Measurements from ENCODE around the gene BCAS1.

The BCAS1 gene

DNA sequence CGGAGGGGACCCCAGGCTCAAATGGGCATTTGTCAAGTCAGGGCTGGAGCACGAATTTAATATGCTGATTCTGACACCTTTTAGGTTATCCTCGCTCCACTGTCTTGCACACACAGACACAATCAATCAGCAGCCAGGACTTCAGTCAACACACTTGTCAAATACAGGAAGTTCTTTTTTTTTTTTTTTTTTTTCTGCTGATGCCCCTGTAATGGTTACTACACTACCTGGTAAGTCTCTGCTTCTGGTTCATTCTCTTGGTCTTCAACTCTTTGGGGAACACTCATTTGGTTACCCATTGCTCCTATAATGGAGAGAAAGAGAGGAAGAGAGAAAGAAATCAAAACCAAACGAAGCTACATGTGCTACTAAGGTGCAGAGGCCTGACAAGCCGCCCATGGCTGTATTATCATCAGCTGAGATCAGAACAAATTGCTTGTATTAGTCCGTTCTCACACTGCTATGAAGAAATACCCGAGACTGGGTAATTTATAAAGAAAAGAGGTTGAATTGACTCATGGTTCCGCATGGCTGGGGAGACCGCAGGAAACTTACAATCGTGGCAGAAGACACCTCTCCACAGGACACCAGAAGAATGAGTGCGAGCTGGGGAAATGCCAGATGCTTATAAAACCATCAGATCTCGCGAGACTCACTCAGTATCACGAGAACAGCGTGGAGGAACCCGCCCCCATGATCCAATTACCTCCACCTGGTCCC, 11.8 kb downstream of the BCAS1 start:
- TF ChIP-seq RARB (CRISPR knock-in tag; IDR thresholded peaks at IDR 0.05) (no peak), ARNTL (CRISPR knock-in tag; IDR thresholded peaks at IDR 0.05; ENCODE audit: borderline replicate concordance, low read depth) (no peak), ZNF70 (CRISPR knock-in tag; IDR thresholded peaks at IDR 0.05) (no peak)
- no peak for ATAC-seq

DNA sequence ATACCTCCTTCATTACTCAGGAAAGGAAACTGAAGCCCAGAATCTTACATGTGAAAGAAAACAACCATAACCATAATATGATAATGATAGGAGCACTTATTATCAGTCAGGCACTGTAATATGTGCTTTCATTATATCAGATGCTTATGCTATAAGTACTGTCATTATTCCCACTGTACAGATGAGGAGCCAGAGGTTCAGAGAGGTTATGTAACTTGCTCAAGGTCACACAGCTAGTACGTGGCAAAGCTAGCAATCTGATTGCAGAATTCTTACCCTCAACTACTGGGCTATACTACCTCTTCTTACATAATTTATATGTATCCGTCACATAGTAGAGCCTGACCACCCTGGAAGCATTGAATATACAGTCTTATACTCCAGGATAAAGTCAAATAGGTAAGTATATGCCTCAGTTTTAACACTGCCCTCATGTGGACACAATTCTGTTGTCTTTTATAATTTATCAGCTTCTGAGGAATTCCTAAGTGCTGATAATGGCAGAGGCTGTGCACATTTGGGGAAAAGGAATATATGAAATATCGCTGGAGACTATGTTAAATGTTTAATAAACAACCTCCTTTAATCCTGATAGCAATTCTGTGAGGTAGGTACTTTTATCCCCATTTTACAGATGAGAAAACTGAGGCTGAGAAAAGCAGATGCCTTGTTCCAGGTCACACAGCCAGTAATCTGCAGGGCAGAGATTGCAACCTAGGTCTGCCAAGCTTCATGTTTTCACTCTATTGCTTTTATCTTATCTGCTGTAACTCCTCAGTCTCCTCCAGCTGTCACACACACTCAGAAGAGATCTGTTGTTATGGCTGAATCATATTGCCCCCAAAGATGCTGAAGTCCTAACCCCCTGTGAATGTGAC, 13.4 kb downstream of the BCAS1 start:
- no peak for ATAC-seq
- TF ChIP-seq, protein P1, sequence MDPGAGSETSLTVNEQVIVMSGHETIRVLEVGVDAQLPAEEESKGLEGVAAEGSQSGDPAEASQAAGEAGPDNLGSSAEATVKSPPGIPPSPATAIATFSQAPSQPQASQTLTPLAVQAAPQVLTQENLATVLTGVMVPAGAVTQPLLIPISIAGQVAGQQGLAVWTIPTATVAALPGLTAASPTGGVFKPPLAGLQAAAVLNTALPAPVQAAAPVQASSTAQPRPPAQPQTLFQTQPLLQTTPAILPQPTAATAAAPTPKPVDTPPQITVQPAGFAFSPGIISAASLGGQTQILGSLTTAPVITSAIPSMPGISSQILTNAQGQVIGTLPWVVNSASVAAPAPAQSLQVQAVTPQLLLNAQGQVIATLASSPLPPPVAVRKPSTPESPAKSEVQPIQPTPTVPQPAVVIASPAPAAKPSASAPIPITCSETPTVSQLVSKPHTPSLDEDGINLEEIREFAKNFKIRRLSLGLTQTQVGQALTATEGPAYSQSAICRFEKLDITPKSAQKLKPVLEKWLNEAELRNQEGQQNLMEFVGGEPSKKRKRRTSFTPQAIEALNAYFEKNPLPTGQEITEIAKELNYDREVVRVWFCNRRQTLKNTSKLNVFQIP (CRISPR knock-in tag; IDR thresholded peaks at IDR 0.05; ENCODE audit: borderline replicate concordance, low read depth) = no peak
- TF ChIP-seq TCF4 (CRISPR knock-in tag; IDR thresholded peaks at IDR 0.05; ENCODE audit: borderline replicate concordance) (no peak), GLIS3 (CRISPR knock-in tag; IDR thresholded peaks at IDR 0.05) (no peak), RARB (CRISPR knock-in tag; IDR thresholded peaks at IDR 0.05) (no peak), ZFP30 (CRISPR knock-in tag; IDR thresholded peaks at IDR 0.05) (no peak), ZNF8 (CRISPR knock-in tag; IDR thresholded peaks at IDR 0.05) (no peak), BACH2 (CRISPR knock-in tag; IDR thresholded peaks at IDR 0.05; ENCODE audit: borderline replicate concordance) (no peak), ZNF70 (CRISPR knock-in tag; IDR thresholded peaks at IDR 0.05) (no peak)
- TF ChIP-seq, protein P2, sequence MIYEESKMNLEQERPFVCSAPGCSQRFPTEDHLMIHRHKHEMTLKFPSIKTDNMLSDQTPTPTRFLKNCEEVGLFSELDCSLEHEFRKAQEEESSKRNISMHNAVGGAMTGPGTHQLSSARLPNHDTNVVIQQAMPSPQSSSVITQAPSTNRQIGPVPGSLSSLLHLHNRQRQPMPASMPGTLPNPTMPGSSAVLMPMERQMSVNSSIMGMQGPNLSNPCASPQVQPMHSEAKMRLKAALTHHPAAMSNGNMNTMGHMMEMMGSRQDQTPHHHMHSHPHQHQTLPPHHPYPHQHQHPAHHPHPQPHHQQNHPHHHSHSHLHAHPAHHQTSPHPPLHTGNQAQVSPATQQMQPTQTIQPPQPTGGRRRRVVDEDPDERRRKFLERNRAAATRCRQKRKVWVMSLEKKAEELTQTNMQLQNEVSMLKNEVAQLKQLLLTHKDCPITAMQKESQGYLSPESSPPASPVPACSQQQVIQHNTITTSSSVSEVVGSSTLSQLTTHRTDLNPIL (CRISPR knock-in tag; IDR thresholded peaks at IDR 0.05; ENCODE audit: low read depth) = no peak
- TF ChIP-seq, protein P3, sequence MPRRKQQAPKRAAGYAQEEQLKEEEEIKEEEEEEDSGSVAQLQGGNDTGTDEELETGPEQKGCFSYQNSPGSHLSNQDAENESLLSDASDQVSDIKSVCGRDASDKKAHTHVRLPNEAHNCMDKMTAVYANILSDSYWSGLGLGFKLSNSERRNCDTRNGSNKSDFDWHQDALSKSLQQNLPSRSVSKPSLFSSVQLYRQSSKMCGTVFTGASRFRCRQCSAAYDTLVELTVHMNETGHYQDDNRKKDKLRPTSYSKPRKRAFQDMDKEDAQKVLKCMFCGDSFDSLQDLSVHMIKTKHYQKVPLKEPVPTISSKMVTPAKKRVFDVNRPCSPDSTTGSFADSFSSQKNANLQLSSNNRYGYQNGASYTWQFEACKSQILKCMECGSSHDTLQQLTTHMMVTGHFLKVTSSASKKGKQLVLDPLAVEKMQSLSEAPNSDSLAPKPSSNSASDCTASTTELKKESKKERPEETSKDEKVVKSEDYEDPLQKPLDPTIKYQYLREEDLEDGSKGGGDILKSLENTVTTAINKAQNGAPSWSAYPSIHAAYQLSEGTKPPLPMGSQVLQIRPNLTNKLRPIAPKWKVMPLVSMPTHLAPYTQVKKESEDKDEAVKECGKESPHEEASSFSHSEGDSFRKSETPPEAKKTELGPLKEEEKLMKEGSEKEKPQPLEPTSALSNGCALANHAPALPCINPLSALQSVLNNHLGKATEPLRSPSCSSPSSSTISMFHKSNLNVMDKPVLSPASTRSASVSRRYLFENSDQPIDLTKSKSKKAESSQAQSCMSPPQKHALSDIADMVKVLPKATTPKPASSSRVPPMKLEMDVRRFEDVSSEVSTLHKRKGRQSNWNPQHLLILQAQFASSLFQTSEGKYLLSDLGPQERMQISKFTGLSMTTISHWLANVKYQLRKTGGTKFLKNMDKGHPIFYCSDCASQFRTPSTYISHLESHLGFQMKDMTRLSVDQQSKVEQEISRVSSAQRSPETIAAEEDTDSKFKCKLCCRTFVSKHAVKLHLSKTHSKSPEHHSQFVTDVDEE (CRISPR knock-in tag; IDR thresholded peaks at IDR 0.05) = no peak

DNA sequence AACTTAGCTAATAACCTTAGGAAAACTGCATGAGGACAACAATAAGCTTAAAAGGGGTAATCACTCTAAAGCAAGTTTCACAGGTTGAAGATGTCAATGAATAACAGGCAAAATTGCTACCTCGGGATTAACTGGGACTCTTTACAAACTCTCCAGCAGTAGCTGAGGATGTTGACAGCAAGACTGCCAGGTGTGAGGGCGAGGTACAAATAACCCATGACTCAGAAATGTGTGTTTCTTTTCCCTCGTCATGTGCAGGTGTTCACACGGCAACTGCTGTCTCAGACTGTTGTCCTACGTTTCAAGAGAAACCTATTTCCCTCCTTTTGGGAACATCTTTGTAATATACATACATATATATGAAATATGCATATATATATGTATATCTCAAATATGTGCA, 15.9 kb downstream of the BCAS1 start:
- TF ChIP-seq, protein P4, sequence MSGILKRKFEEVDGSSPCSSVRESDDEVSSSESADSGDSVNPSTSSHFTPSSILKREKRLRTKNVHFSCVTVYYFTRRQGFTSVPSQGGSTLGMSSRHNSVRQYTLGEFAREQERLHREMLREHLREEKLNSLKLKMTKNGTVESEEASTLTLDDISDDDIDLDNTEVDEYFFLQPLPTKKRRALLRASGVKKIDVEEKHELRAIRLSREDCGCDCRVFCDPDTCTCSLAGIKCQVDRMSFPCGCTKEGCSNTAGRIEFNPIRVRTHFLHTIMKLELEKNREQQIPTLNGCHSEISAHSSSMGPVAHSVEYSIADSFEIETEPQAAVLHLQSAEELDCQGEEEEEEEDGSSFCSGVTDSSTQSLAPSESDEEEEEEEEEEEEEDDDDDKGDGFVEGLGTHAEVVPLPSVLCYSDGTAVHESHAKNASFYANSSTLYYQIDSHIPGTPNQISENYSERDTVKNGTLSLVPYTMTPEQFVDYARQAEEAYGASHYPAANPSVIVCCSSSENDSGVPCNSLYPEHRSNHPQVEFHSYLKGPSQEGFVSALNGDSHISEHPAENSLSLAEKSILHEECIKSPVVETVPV (CRISPR knock-in tag; IDR thresholded peaks at IDR 0.05) = no peak
- TF ChIP-seq, protein P2 (CRISPR knock-in tag; IDR thresholded peaks at IDR 0.05; ENCODE audit: low read depth) = no peak
- no peak for TF ChIP-seq ZNF70 (CRISPR knock-in tag; IDR thresholded peaks at IDR 0.05)
- no peak for TF ChIP-seq ESRRG (CRISPR knock-in tag; IDR thresholded peaks at IDR 0.05)
- TF ChIP-seq PPARA (CRISPR knock-in tag; IDR thresholded peaks at IDR 0.05; ENCODE audit: borderline replicate concordance) = no peak
- no peak for TF ChIP-seq BACH2 (CRISPR knock-in tag; IDR thresholded peaks at IDR 0.05; ENCODE audit: borderline replicate concordance)
- TF ChIP-seq, protein P5, sequence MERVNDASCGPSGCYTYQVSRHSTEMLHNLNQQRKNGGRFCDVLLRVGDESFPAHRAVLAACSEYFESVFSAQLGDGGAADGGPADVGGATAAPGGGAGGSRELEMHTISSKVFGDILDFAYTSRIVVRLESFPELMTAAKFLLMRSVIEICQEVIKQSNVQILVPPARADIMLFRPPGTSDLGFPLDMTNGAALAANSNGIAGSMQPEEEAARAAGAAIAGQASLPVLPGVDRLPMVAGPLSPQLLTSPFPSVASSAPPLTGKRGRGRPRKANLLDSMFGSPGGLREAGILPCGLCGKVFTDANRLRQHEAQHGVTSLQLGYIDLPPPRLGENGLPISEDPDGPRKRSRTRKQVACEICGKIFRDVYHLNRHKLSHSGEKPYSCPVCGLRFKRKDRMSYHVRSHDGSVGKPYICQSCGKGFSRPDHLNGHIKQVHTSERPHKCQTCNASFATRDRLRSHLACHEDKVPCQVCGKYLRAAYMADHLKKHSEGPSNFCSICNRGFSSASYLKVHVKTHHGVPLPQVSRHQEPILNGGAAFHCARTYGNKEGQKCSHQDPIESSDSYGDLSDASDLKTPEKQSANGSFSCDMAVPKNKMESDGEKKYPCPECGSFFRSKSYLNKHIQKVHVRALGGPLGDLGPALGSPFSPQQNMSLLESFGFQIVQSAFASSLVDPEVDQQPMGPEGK (CRISPR knock-in tag; IDR thresholded peaks at IDR 0.05; ENCODE audit: borderline replicate concordance) = no peak
- no peak for TF ChIP-seq ZNF565 (CRISPR knock-in tag; conservative IDR thresholded peaks at IDR 0.05; ENCODE audit: low read depth)
- TF ChIP-seq ISL1 (CRISPR knock-in tag; IDR thresholded peaks at IDR 0.05) = no peak
- TF ChIP-seq GLIS3 (CRISPR knock-in tag; IDR thresholded peaks at IDR 0.05) = no peak
- no peak for TF ChIP-seq TCF4 (CRISPR knock-in tag; IDR thresholded peaks at IDR 0.05; ENCODE audit: borderline replicate concordance)
- TF ChIP-seq ZC3H10 (CRISPR knock-in tag; IDR thresholded peaks at IDR 0.05) = no peak
- TF ChIP-seq OSR1 (CRISPR knock-in tag; IDR thresholded peaks at IDR 0.05) = no peak
- no peak for TF ChIP-seq ZFP30 (CRISPR knock-in tag; IDR thresholded peaks at IDR 0.05)
- no peak for TF ChIP-seq TOX (CRISPR knock-in tag; IDR thresholded peaks at IDR 0.05; ENCODE audit: borderline replicate concordance)
- no peak for TF ChIP-seq ARNTL (CRISPR knock-in tag; IDR thresholded peaks at IDR 0.05; ENCODE audit: borderline replicate concordance, low read depth)
- no peak for TF ChIP-seq SNAI2 (CRISPR knock-in tag; IDR thresholded peaks at IDR 0.05)
- no peak for ATAC-seq
